GM12878 (cell line): ENCODE measurements around the gene MYBL2. TPM values are rescaled to one million over a fixed set of nuclear protein-coding genes. Genes with fewer than 3 reads are reported as not detected.

Experiments
- ATAC-seq: fragments of 200-7000 bp; cut with Tn5 transposase; 3 replicates; pipeline ENCODE4 v1.9.1; 2020; ENCODE audit warnings: mild to moderate bottlenecking, moderate library complexity
- BruUV-seq: library from RNA; stranded (reverse); fragments of 400-500 nt; replicated peaks from 2 replicates; lab custom pipeline; 2021; lab: Mats Ljungman, UMichigan
- CTCF ChIA-PET: fragments of 300-600 bp; sonication (Branson Sonifier 250); formaldehyde crosslinking; extraction: SDS; loops from one replicate; lab custom pipeline; 2021; ENCODE audit warnings: inconsistent platforms; lab: Yijun Ruan, JAX
- POLR2A ChIA-PET: fragments of 350-600 bp; formaldehyde crosslinking; extraction: SDS; loops from one replicate; lab custom pipeline; 2021; ENCODE audit warnings: inconsistent platforms; lab: Charles Lee
- RAD21 ChIA-PET: fragments of 300-600 bp; sonication (Branson Sonifier 250); formaldehyde crosslinking; loops from one replicate; lab custom pipeline; 2023; ENCODE audit warnings: antibody characterized with exemption; ENCODE audit not compliant: unreplicated experiment; lab: Charles Lee
- SMC1A ChIA-PET: fragments of 300-600 bp; sonication (Branson Sonifier 250); formaldehyde crosslinking; loops from one replicate; lab custom pipeline; 2023; ENCODE audit not compliant: unreplicated experiment, uncharacterized antibody; lab: Charles Lee
- DNase-seq: peaks from one replicate; pipeline ENCODE4 v3.0.0-alpha.2; 2011; ENCODE audit warnings: low read depth, low spot score
- FAIRE-seq: peaks from 3 replicates; lab custom pipeline; 2011; peaks lifted over from hg19 to GRCh38; lab: Jason Lieb, UNC
- H2AFZ ChIP-seq: 2 replicates; pipeline ENCODE4 v1.6.0; 2011; ENCODE audit warnings: low read depth, low read length, control low read depth; ENCODE audit not compliant: control insufficient read depth
- H3K27ac ChIP-seq: 2 replicates; pipeline ENCODE4 v1.5.1; 2011; ENCODE audit warnings: control low read depth; ENCODE audit not compliant: control insufficient read depth, insufficient read depth
- H3K27me3 ChIP-seq, 2 experiments: replicated peaks in 1 of 2; 2 replicates each; pipeline versions ENCODE4 v1.6.0 to v1.6.1; 2011; ENCODE audit warnings: low read length in 1 of 2; ENCODE audit not compliant: control insufficient read depth in 2 of 2, insufficient read depth in 2 of 2
- H3K36me3 ChIP-seq, 2 experiments: 2 replicates each; pipeline ENCODE4 v1.5.1; 2011; ENCODE audit warnings: low read length in 1 of 2; ENCODE audit not compliant: control insufficient read depth in 2 of 2, insufficient read depth in 2 of 2
- H3K4me1 ChIP-seq: 2 replicates; pipeline ENCODE4 v1.6.1; 2011; ENCODE audit warnings: mild to moderate bottlenecking, low read length, moderate library complexity, mixed read lengths; ENCODE audit not compliant: control insufficient read depth, insufficient read depth
- H3K4me2 ChIP-seq: 2 replicates; pipeline ENCODE4 v1.6.0; 2011; ENCODE audit warnings: control low read depth; ENCODE audit not compliant: control insufficient read depth, insufficient read depth
- H3K4me3 ChIP-seq: fragments of 200-600 bp; sonication (generic); 2 replicates; pipeline ENCODE4 v1.5.1; 2016
- H3K79me2 ChIP-seq: 2 replicates; pipeline ENCODE4 v1.6.0; 2011; ENCODE audit warnings: low read length; ENCODE audit not compliant: control insufficient read depth, insufficient read depth
- H3K9ac ChIP-seq: 2 replicates; pipeline ENCODE4 v1.8.0; 2011; ENCODE audit warnings: low read length, control low read depth, mixed read lengths; ENCODE audit not compliant: control insufficient read depth, insufficient read depth
- H3K9me3 ChIP-seq: replicated peaks from 3 replicates; pipeline ENCODE4 v1.5.1; 2011; ENCODE audit warnings: mild to moderate bottlenecking, low read length; ENCODE audit not compliant: control insufficient read depth, insufficient read depth
- H4K20me1 ChIP-seq: 2 replicates; pipeline ENCODE4 v1.6.0; 2011; ENCODE audit not compliant: control insufficient read depth, insufficient read depth
- BCL11A ChIP-seq: IDR thresholded peaks from 2 replicates; pipeline ENCODE4 v1.6.1; 2011; ENCODE audit warnings: low read depth, low read length
- BHLHE40 ChIP-seq, 2 experiments: fragments of 450-650 bp in 1 of 2; IDR thresholded peaks; 2 replicates each; pipeline ENCODE4 v1.6.1; 2011 to 2017; ENCODE audit warnings: low read depth in 2 of 2, borderline replicate concordance in 1 of 2, improper control_type of control experiment in 1 of 2, low read length in 1 of 2, mild to moderate bottlenecking in 1 of 2
- EED ChIP-seq: sonication (generic); IDR thresholded peaks from 2 replicates; pipeline ENCODE4 v1.6.1; 2016; ENCODE audit warnings: antibody characterized with exemption, low read depth
- EP300 ChIP-seq, 2 experiments: fragments of 150-350 bp in 1 of 2; IDR thresholded peaks; 2 replicates each; pipeline ENCODE4 v1.6.1; 2011 to 2012; ENCODE audit warnings: low read depth in 2 of 2, low read length in 2 of 2, borderline replicate concordance in 1 of 2, improper control_type of control experiment in 1 of 2, inconsistent platforms in 1 of 2; ENCODE audit not compliant: control insufficient read depth in 1 of 2
- FOS ChIP-seq: IDR thresholded peaks from 3 replicates; pipeline ENCODE4 v1.6.1; 2011; ENCODE audit warnings: borderline replicate concordance; ENCODE audit not compliant: insufficient read length; ENCODE audit errors: extremely low read depth
- MTA2 ChIP-seq: fragments of 450-650 bp; IDR thresholded peaks from 2 replicates; pipeline ENCODE4 v1.6.1; 2016; ENCODE audit warnings: low read depth, mild to moderate bottlenecking, moderate library complexity
- NKRF ChIP-seq: fragments of 450-650 bp; conservative IDR thresholded peaks from 2 replicates; pipeline ENCODE4 v1.6.1; 2017; ENCODE audit warnings: mild to moderate bottlenecking, moderate library complexity
- PML ChIP-seq: IDR thresholded peaks from 2 replicates; pipeline ENCODE4 v1.6.1; 2012; ENCODE audit warnings: low read length, inconsistent platforms
- RB1 ChIP-seq: fragments of 450-650 bp; formaldehyde crosslinking; IDR thresholded peaks from 2 replicates; pipeline ENCODE4 v1.6.1; 2017; ENCODE audit warnings: mild to moderate bottlenecking, borderline replicate concordance
- TBL1XR1 ChIP-seq: IDR thresholded peaks from 2 replicates; pipeline ENCODE4 v1.6.1; 2012; ENCODE audit warnings: low read depth, low read length, improper control_type of control experiment
- USF2 ChIP-seq: IDR thresholded peaks from 2 replicates; pipeline ENCODE4 v1.6.1; 2011; ENCODE audit warnings: low read depth, low read length, improper control_type of control experiment, borderline replicate concordance
- ZBTB40 ChIP-seq: fragments of 450-650 bp; IDR thresholded peaks from 2 replicates; pipeline ENCODE4 v1.6.1; 2016; ENCODE audit warnings: mild to moderate bottlenecking, moderate library complexity, borderline replicate concordance
- ZNF274 ChIP-seq: IDR thresholded peaks from one replicate; pipeline ENCODE4 v1.8.0; 2011; ENCODE audit not compliant: insufficient read length, insufficient read depth
- WGBS: methylation state at CpG from one replicate; pipeline ENCODE4 v1.1.6; 2016; ENCODE audit warnings: low lambda C conversion rate; ENCODE audit not compliant: insufficient replicate concordance, insufficient coverage; ENCODE audit errors: missing lambda C conversion rate; 5-methylcytosine and 5-hydroxymethylcytosine counted together
- in situ Hi-C: fragments of 300-500 bp; cut with MboI; formaldehyde crosslinking; loops from 9 replicates; pipeline ENCODE4 v1.14.3; 2018; ENCODE audit warnings: mixed read lengths
- intact Hi-C: fragments of 100-400 bp; cut with micrococcal nuclease; formaldehyde crosslinking; loops from one replicate; pipeline ENCODE4 v1.14.2; 2022; ENCODE audit not compliant: unreplicated experiment
- polyA plus RNA-seq, 11 experiments: library from polyadenylated mRNA; depleted of rRNA in 4 of 11; unstranded in 6 of 11; stranded (reverse) in 5 of 11; fragments of >200 nt; fragmentation: Nextera tagmentation in 4 of 11; fragmentation: Illumina TruSeq in 1 of 11; extraction: Ambion mirVana in 4 of 11; extraction: Trizol in 1 of 11; gene quantifications; 1 replicate in 1 of 11; 2 replicates in 10 of 11; pipeline versions ENCODE4 v1.2.1 to v1.2.3, GENCODE V29; 2011 to 2016; ENCODE audit warnings: inconsistent platforms in 2 of 11, missing spikeins in 2 of 11, low read depth in 1 of 11
- total RNA-seq, 4 experiments: library from RNA; depleted of rRNA in 3 of 4; stranded (reverse); fragments of >200 nt in 3 of 4; fragmentation: Illumina TruSeq in 1 of 4; extraction: Trizol in 1 of 4; gene quantifications; 2 replicates each; pipeline versions ENCODE4 v1.2.1 to v1.2.3, GENCODE V29; 2013 to 2021

The MYBL2 gene
- total and polyA plus RNA-seq, 10 of the 15 experiments (the other 5 are each of a cell fraction or from before 2014, with no cell fraction given): 4.5 to 213 (median 74.2) TPM

- ChIA-PET CTCF (interaction anchor here (0.7 to 1.5 kb wide), 11 partner anchors 17 to 1042 kb away, joined by 3 to 4 read pairs (median 3); no protein-coding TSS in a partner anchor), SMC1A (interaction anchor here (0.6 to 2.9 kb wide), 16 partner anchors 9 to 353 kb away, joined by 3 to 12 read pairs (median 4); no protein-coding TSS in a partner anchor), POLR2A (interaction anchor here (0.6 to 2.0 kb wide), 5 partner anchors 9 to 340 kb away, joined by 3 to 11 read pairs (median 4); no protein-coding TSS in a partner anchor), RAD21 (interaction anchor here (0.9 to 1.9 kb wide), 10 partner anchors 9 to 355 kb away, joined by 3 to 7 read pairs (median 4); no protein-coding TSS in a partner anchor)
- DNase-seq (peak; percentile 58), ATAC-seq (peak; percentile 69), FAIRE-seq (no peak)
- peaks cover 11% of the 10 kb centered on the region for H3K4me1 ChIP-seq
- H3K79me2 ChIP-seq: no peaks in the 10 kb centered on the region
- no TSS peak for BruUV-seq
- intact Hi-C loops (no loop called here), in situ Hi-C loops (no loop called here)
- H3K4me3 ChIP-seq: no peak overlapping the region
- no peak overlapping the region for H3K9ac ChIP-seq
- WGBS: 0% methylated on average over 1 of the region's 1 CpG
- no peaks in the 10 kb centered on the region for H3K36me3 ChIP-seq
- no peak overlapping the region for H3K4me2 ChIP-seq
- H3K27me3 ChIP-seq: no peaks in the 10 kb centered on the region
- H2AFZ ChIP-seq: no peak overlapping the region
- H3K27ac ChIP-seq: no peak overlapping the region
- H4K20me1 ChIP-seq: no peaks in the 10 kb centered on the region
- H3K9me3 ChIP-seq: no peaks in the 10 kb centered on the region
- TF ChIP-seq RB1 (no peak), EP300 (IDR thresholded peaks at IDR 0.05; ENCODE audit: borderline replicate concordance in 1 of 2, control insufficient read depth in 1 of 2, low read depth in 2 of 2, low read length in 2 of 2) (0 out of 4 replicates have a peak, but pooled peaks of 1 of the 2 experiments have one; percentile 14), TBL1XR1 (no peak), BHLHE40 (IDR thresholded peaks at IDR 0.05; ENCODE audit: borderline replicate concordance in 1 of 2, low read depth in 2 of 2, low read length in 1 of 2) (peak; percentile 31 to 51; a peak in 2 of 4 replicates), MTA2 (peak; percentile 19; the same call in 1 of the 2 replicates), EED (no peak), BCL11A (no peak), ZNF274 (no peak), ZBTB40 (peak; percentile 97), FOS (no peak), USF2 (peak; percentile 29; the same call in 1 of the 2 replicates), NKRF (no peak), PML (no peak)
These were observed 61.2 kb downstream of the MYBL2 start for GRCh38 chr20:43727980-43728590.
